HG02610 (cell line): ENCODE measurements around the gene ARMC9.
"Not testable (repeated sequence)": the region's sequence is repeated elsewhere in the genome, so short reads cannot be mapped to it uniquely, and the experiment has no call there.

Experiments
- ATAC-seq: cut with Tn5 transposase; IDR thresholded peaks from one replicate; pipeline ENCODE4 v1.9.1; 2021; ENCODE audit warnings: mild to moderate bottlenecking, moderate library complexity; ENCODE audit not compliant: unreplicated experiment

The ARMC9 gene

DNA sequence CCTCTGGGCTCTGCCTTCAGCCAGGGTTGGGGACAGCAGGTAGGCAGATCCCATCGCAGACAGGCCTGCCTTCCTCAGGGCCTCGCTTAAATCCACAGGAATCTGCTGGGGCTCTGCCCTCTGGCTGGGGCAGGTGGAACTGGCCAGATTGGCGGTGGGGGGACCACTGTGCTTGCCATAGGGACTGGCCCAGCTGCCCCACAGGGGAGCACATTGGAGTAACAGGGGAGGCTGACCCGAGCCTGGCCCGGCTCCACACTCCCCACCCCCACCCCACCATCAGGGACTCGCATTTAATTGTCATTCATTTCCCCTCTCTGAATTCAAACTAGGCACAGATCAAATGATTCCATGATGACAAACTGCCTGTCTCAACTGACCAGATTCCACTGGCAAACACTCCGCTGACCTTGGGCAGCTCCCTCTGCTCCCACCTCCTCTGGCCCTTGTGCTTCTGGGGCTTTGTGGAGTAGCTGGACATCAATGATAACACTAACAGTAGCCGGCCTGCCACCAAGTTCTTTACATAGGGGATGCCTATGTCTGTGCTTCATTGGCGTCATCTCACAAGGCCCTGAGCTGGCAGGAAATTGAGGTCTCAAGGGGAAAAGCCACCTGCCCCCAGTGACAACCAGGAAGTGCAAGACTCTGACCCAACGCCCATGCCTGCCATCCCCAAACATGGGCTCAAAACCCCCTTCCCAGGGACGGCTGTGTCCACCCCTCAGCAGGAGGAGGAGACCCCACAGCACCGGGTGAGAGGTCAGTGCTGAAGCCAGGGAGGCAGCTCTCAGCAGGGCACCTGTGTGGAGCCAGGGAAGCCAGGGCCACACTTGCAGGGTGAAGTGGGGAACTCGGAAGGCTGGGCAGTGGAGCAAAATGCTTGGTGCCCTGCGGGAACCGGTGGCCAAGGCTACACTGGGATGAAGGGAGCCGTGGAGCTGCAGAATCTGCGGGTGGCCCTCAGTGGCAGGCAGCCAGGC is 195.0 kb downstream of the ARMC9 start:
- peak; percentile 39 for ATAC-seq

DNA sequence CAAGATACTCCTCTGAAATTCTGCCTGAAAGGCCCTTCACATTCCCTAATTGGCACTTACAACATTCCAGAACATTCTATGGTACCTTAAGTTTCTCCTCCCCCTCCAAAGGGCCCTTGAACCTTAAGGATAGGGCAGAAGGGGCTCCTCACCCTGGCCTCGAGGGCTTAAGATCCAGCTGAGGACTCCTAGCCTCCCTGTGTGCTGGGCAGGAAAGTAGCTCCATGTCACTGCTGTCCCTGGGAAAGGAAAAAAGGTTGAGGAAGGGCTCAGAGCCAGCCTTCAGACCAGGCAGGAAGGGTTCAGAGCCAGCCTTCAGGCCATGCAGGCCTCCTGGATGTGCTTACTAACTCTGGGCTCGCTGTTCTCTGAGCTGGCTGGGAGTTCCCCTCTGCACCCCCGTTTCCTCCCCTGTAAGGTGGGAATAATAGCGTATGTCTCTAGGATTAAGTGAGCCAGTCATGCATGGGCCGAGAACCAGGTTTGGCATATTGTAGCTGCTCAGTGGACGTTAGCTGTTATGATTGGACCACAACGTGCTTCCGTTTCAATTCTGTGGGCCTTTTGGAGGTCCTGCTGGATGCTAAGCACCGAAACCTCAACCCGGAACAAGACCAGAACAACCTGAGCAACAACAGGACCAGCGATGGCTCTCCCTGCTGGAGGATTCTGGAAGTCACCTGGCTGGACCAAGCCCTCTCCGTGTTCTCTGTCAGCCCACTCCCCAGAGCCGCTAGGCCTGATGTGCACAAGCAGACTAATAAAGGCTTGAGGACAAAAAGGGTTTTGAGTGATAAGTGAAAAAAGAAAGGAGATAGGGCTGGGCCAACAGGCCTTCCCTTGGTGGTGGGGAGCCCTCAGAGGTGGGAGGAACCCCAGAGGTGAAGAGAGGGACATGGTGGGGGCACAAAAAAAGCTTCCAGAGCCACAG is 196.0 kb downstream of the ARMC9 start:
- ATAC-seq: peak; percentile 53

- ATAC-seq: no peak
These were observed 197.0 kb downstream of the ARMC9 start, which contains the start of gene B3GNT7 for GRCh38 chr2:231395188-231396057. Gene B3GNT7 (plus strand): TSS chr2:231395710. CDS start chr2:231395804, 94 bp downstream.

- ATAC-seq: no peak
These were observed 197.8 kb downstream of the ARMC9 start for GRCh38 chr2:231396058-231396821.

DNA sequence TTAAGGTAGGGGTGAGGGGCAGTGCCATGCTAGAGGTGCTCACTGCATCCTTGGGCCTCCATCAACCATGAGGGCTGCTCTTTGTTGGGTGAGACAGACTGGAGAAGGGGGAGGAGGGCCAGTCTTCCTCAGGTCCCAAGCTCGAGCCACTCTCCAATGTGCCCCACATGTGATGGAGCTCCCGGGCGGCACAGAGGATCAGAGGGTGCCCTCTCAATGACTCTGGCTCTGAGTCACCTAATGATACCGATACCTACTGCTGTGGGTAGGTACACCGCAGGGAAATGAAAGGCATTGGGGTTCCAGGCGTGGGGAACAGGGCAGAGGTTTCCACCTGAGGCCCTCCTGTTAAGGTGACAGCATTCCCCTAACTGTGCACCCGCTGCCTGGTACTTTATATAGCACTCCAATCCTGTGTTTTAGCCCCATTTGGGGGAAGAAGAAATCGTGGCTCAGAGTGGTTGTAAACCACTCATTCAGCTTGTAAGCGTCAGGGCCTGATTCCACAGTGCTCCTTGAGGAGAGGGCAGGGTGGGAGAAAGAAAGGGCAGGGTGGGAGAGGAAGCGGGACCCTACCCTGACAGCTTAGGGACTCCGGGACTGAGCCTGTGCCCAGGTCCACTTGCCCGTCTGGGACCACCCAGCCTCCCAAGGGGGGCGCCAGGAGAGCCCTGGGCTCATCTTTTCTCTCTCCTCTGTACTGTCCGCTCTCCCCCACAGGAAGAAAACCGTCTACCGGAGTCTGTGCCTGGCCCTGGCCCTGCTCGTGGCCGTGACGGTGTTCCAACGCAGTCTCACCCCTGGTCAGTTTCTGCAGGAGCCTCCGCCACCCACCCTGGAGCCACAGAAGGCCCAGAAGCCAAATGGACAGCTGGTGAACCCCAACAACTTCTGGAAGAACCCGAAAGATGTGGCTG is 198.8 kb downstream of the ARMC9 start:
- no peak for ATAC-seq

GRCh38 chr2:231397928-231398294 is 199.5 kb downstream of the ARMC9 start:
- ATAC-seq: no peak

DNA sequence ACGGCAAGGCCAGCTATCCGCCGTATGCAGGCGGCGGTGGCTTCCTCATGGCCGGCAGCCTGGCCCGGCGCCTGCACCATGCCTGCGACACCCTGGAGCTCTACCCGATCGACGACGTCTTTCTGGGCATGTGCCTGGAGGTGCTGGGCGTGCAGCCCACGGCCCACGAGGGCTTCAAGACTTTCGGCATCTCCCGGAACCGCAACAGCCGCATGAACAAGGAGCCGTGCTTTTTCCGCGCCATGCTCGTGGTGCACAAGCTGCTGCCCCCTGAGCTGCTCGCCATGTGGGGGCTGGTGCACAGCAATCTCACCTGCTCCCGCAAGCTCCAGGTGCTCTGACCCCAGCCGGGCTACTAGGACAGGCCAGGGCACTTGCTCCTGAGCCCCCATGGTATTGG is 200.2 kb downstream of the ARMC9 start:
- ATAC-seq: no peak

- no peak for ATAC-seq
These were observed 200.8 kb downstream of the ARMC9 start for GRCh38 chr2:231399046-231399852.

- ATAC-seq: no peak
These were observed 201.6 kb downstream of the ARMC9 start for GRCh38 chr2:231399853-231400680.

- ATAC-seq: not testable (repeated sequence)
These were observed 202.2 kb downstream of the ARMC9 start for GRCh38 chr2:231400681-231401080.

DNA sequence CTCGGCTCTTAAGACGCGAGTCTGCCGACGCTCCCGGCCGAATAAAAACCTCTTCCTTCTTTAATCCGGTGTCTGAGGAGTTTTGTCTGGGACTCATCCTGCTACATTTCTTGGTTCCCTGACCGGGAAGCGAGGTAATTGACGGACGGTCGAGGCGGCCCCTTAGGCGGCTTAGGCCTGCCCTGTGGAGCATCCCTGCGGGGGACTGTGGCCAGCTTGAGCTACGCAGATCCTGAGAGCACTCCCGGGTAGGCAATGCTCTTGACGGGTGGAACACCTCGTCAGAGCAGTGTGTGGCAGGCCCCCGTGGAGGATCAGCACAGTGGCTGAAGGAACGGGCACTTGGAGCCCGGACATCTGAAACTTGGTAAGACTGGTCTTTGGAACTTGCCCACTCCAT is 202.7 kb downstream of the ARMC9 start:
- ATAC-seq: not testable (repeated sequence)

- not testable (repeated sequence) for ATAC-seq
These were observed 205.2 kb downstream of the ARMC9 start for GRCh38 chr2:231403421-231404182.

- not testable (repeated sequence) for ATAC-seq
These were observed 205.8 kb downstream of the ARMC9 start for GRCh38 chr2:231404183-231404578.

- not testable (repeated sequence) for ATAC-seq
These were observed 207.4 kb downstream of the ARMC9 start for GRCh38 chr2:231405601-231406367.

GRCh38 chr2:231407686-231408085 is 209.3 kb downstream of the ARMC9 start:
- ATAC-seq: not testable (repeated sequence)
